ENCODE measurements around the gene ACAD8. TPM values are rescaled to one million over a fixed set of nuclear protein-coding genes. Genes with fewer than 3 reads are reported as not detected.

The ACAD8 gene
- total and polyA plus RNA-seq, 2 of the 4 experiments (the other 2 are of a cell fraction), result 11.1 to 21.2 TPM

GRCh38 chr11:134282121-134283045 is 29.0 kb downstream of the ACAD8 start:
- H3K36me3 ChIP-seq (ENCODE audit: control insufficient read depth, insufficient read depth, low read length), result no peaks in the 10 kb centered on the region
- H2AK5ac ChIP-seq (ENCODE audit: low read depth, low read length), result no peak overlapping the region
- TF ChIP-seq NFE2L2 (IDR thresholded peaks at IDR 0.05; ENCODE audit: low read depth, low read length) (no peak), RAD21 (IDR thresholded peaks at IDR 0.05; ENCODE audit: low read length) (no peak), POLR2A (IDR thresholded peaks at IDR 0.05; ENCODE audit: low read depth, low read length) (no peak), MAFK (IDR thresholded peaks at IDR 0.05; ENCODE audit: low read depth, low read length) (no peak), MAZ (IDR thresholded peaks at IDR 0.05; ENCODE audit: borderline replicate concordance, low read depth, low read length) (no peak)
- DNase-seq (no peak), ATAC-seq (ENCODE audit: low read depth) (no peak)
- BruUV-seq (replicated peaks), result no TSS peak
- H3K18ac ChIP-seq (ENCODE audit: low read depth, low read length), result no peak overlapping the region
- no peak overlapping the region for H2BK20ac ChIP-seq (ENCODE audit: low read depth, low read length)
- H3K56ac ChIP-seq (ENCODE audit: extremely low read depth, insufficient read depth, low read length), result no peak overlapping the region
- no peak overlapping the region for H2AFZ ChIP-seq (replicated peaks; ENCODE audit: low read length, poor library complexity)
- H4K20me1 ChIP-seq (ENCODE audit: insufficient read depth, low read length), result no peaks in the 10 kb centered on the region
- no peak overlapping the region for H3K4ac ChIP-seq (ENCODE audit: low read depth, low read length)
- intact Hi-C loops (cut with micrococcal nuclease) (no loop called here), dilution Hi-C loops (cut with HindIII; ENCODE audit: low sequenced_read_pairs, unreplicated experiment) (no loop called here), in situ Hi-C loops (cut with MboI; ENCODE audit: low sequenced_read_pairs) (no loop called here)
- H3K14ac ChIP-seq (replicated peaks; ENCODE audit: low read depth, low read length), result no peak overlapping the region
- CTCF ChIA-PET, result no interaction called here
- no peak overlapping the region for H3K23ac ChIP-seq (ENCODE audit: low read depth, low read length)
- H3K27me3 ChIP-seq (ENCODE audit: control insufficient read depth, insufficient read depth, low read length), result peaks cover 15% of the 10 kb centered on the region
- H3K9me1 ChIP-seq (ENCODE audit: insufficient read depth, low read length), result no peaks in the 10 kb centered on the region
- peaks cover 9% of the 10 kb centered on the region for H3K9me3 ChIP-seq (ENCODE audit: control insufficient read depth, insufficient read depth, low read length)
- no peak overlapping the region for H3K9ac ChIP-seq (ENCODE audit: low read depth, low read length)
- 79% methylated on average over 10 of the region's 22 CpGs; no CpG with 5 or more reads in 1 of the 2 experiments for WGBS, 2 experiments (ENCODE audit: extremely low coverage in 2 of 2, insufficient read length in 1 of 2)
- no peak overlapping the region for H3K27ac ChIP-seq (ENCODE audit: insufficient read depth, low read length)
- no peak overlapping the region for H2BK5ac ChIP-seq (ENCODE audit: low read depth, low read length, poor library complexity, severe bottlenecking)
- H2BK15ac ChIP-seq (ENCODE audit: low read depth, low read length), result no peak overlapping the region
- H3K4me1 ChIP-seq (ENCODE audit: control insufficient read depth, insufficient read depth, low read length), result no peaks in the 10 kb centered on the region
- H4K8ac ChIP-seq (ENCODE audit: low read depth in 2 of 2, low read length in 2 of 2), result no peak overlapping the region
- no peaks in the 10 kb centered on the region for H3K79me1 ChIP-seq (ENCODE audit: low read depth in 1 of 2, low read length in 2 of 2)
- H3K4me2 ChIP-seq (ENCODE audit: low read depth, low read length), result no peak overlapping the region
- no peak overlapping the region for H4K5ac ChIP-seq (ENCODE audit: low read depth, low read length)
- no peak overlapping the region for H2AK9ac ChIP-seq (replicated peaks; ENCODE audit: low read depth, low read length, poor library complexity)
- no peak overlapping the region for H3K4me3 ChIP-seq (ENCODE audit: insufficient read depth, low read depth, low read length)
- H2BK120ac ChIP-seq (ENCODE audit: low read depth, low read length), result no peak overlapping the region
- no peak overlapping the region for H4K91ac ChIP-seq (ENCODE audit: insufficient read depth, low read depth, low read length)
- POLR2A ChIA-PET (ENCODE audit: unreplicated experiment), result no interaction called here

Measured in IMR-90 (cell line).